Muscle layer of colon (tissue), 2 donors: ENCODE data around the gene C4A.
"Not testable (repeated sequence)": the region's sequence is repeated elsewhere in the genome, so short reads cannot be mapped to it uniquely, and the experiment has no call there.

Source experiments
- H3K27ac ChIP-seq: one replicate; pipeline ENCODE4 v1.7.0; 2013; ENCODE audit warnings: low read depth, mild to moderate bottlenecking, low read length, moderate library complexity
- H3K27me3 ChIP-seq, 2 donors: one replicate each; pipeline ENCODE4 v1.7.0; 2013; ENCODE audit warnings: low read length in 2 of 2, mild to moderate bottlenecking in 2 of 2; ENCODE audit not compliant: insufficient read depth in 2 of 2, control insufficient read depth in 1 of 2
- H3K36me3 ChIP-seq: one replicate; pipeline ENCODE4 v1.7.0; 2013; ENCODE audit warnings: mild to moderate bottlenecking, low read length; ENCODE audit not compliant: insufficient read depth
- H3K4me1 ChIP-seq: one replicate; pipeline ENCODE4 v1.7.0; 2013; ENCODE audit warnings: mild to moderate bottlenecking, low read length; ENCODE audit not compliant: insufficient read depth
- H3K4me3 ChIP-seq, 2 donors: one replicate each; pipeline ENCODE4 v1.7.0; 2013; ENCODE audit warnings: low read length in 2 of 2, low read depth in 1 of 2, mild to moderate bottlenecking in 1 of 2, moderate library complexity in 1 of 2
- H3K9ac ChIP-seq: one replicate; pipeline ENCODE4 v1.7.0; 2013; ENCODE audit warnings: low read length
- H3K9me3 ChIP-seq: one replicate; pipeline ENCODE4 v1.7.0; 2013; ENCODE audit warnings: mild to moderate bottlenecking, low read length
- donor health status: abdominal sarcoma.
- donor health status: Adenocarcinoma of cecum.

Gene C4A

GRCh38 chr6:32002546-32003268, 20.9 kb downstream of the C4A start:
- not testable (repeated sequence) for H3K9ac ChIP-seq, H3K9me3 ChIP-seq, H3K27ac ChIP-seq, H3K4me1 ChIP-seq, H3K4me3 ChIP-seq, H3K36me3 ChIP-seq, H3K27me3 ChIP-seq

- not testable (repeated sequence) for H3K36me3 ChIP-seq, H3K4me1 ChIP-seq, H3K9me3 ChIP-seq, H3K9ac ChIP-seq, H3K4me3 ChIP-seq, H3K27ac ChIP-seq, H3K27me3 ChIP-seq
Observed at GRCh38 chr6:32003301-32003700, 21.4 kb downstream of the C4A start.

- not testable (repeated sequence) for H3K27me3 ChIP-seq, H3K9me3 ChIP-seq, H3K36me3 ChIP-seq, H3K9ac ChIP-seq, H3K4me3 ChIP-seq, H3K27ac ChIP-seq, H3K4me1 ChIP-seq
Observed at GRCh38 chr6:32004393-32004792, 22.5 kb downstream of the C4A start.

- not testable (repeated sequence) for H3K36me3 ChIP-seq, H3K9ac ChIP-seq, H3K4me3 ChIP-seq, H3K27ac ChIP-seq, H3K9me3 ChIP-seq, H3K27me3 ChIP-seq, H3K4me1 ChIP-seq
Observed at GRCh38 chr6:32004864-32005537, 23.1 kb downstream of the C4A start.

- not testable (repeated sequence) for H3K36me3 ChIP-seq, H3K9ac ChIP-seq, H3K9me3 ChIP-seq, H3K27me3 ChIP-seq, H3K4me3 ChIP-seq, H3K27ac ChIP-seq, H3K4me1 ChIP-seq
Observed at GRCh38 chr6:32005538-32005880, 23.7 kb downstream of the C4A start.

GRCh38 chr6:32005991-32006529, 24.2 kb downstream of the C4A start:
- not testable (repeated sequence) for H3K9me3 ChIP-seq, H3K36me3 ChIP-seq, H3K4me3 ChIP-seq, H3K4me1 ChIP-seq, H3K27me3 ChIP-seq, H3K27ac ChIP-seq, H3K9ac ChIP-seq

GRCh38 chr6:32007086-32007485, 25.2 kb downstream of the C4A start:
- not testable (repeated sequence) for H3K9ac ChIP-seq, H3K27ac ChIP-seq, H3K36me3 ChIP-seq, H3K9me3 ChIP-seq, H3K4me3 ChIP-seq, H3K27me3 ChIP-seq, H3K4me1 ChIP-seq

- not testable (repeated sequence) for H3K27me3 ChIP-seq, H3K36me3 ChIP-seq, H3K27ac ChIP-seq, H3K9ac ChIP-seq, H3K4me1 ChIP-seq, H3K9me3 ChIP-seq, H3K4me3 ChIP-seq
Observed at GRCh38 chr6:32008037-32008436, 26.2 kb downstream of the C4A start.

- not testable (repeated sequence) for H3K4me3 ChIP-seq, H3K4me1 ChIP-seq, H3K9me3 ChIP-seq, H3K27me3 ChIP-seq, H3K9ac ChIP-seq, H3K36me3 ChIP-seq, H3K27ac ChIP-seq
Observed at GRCh38 chr6:32008616-32009015, 26.8 kb downstream of the C4A start.

GRCh38 chr6:32009537-32009936, 27.7 kb downstream of the C4A start:
- not testable (repeated sequence) for H3K4me3 ChIP-seq, H3K27ac ChIP-seq, H3K9me3 ChIP-seq, H3K36me3 ChIP-seq, H3K4me1 ChIP-seq, H3K27me3 ChIP-seq, H3K9ac ChIP-seq

- H3K4me1 ChIP-seq, H3K36me3 ChIP-seq, H3K9ac ChIP-seq, H3K4me3 ChIP-seq, H3K27ac ChIP-seq, H3K9me3 ChIP-seq, H3K27me3 ChIP-seq: not testable (repeated sequence)
Observed at GRCh38 chr6:32010856-32011530, 29.1 kb downstream of the C4A start.
